Measurements from ENCODE around the gene CYB5R4. TPM values are rescaled to one million over a fixed set of nuclear protein-coding genes. Genes with fewer than 3 reads are reported as not detected.
A peak's percentile ranks its signal among the peaks of the same experiment; 100 is the strongest.

Gene CYB5R4
- total RNA-seq, 1 donor from 2014 or later: 14.6 TPM

DNA sequence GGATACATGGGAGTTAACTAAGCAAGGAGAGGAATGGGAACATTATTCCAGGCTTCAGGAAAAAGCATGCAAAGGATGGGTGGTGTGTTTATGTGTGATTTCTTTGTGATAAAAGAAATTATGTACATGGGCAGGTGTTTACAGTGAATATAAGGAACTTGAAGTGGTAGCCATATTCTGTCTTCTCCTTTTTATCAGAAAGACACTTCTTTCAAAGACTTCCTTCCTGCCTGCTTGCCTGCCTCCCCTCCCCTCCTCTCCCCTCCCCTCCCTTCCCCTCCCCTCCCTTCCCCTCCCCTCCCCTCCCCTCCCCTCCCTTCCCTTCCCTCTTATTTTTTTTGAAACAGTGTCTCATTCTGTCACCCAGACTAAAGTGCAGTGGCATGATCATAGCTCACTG, 14.4 kb downstream of the CYB5R4 start:
- TF ChIP-seq CTCF (conservative IDR thresholded peaks at IDR 0.05): no peak
- Mint-ChIP-seq H3K27ac (ENCODE audit: unreplicated experiment) (peak overlapping the region; percentile 15), H3K4me1 (peaks cover 25% of the 10 kb centered on the region), H3K9me3 (no peaks in the 10 kb centered on the region), H3K27me3 (ENCODE audit: low read depth) (no peaks in the 10 kb centered on the region), H3K4me3 (no peak overlapping the region), H3K36me3 (ENCODE audit: low read depth) (peaks cover 5% of the 10 kb centered on the region)
- DNase-seq (ENCODE audit: low read depth, low spot score): no peak

DNA sequence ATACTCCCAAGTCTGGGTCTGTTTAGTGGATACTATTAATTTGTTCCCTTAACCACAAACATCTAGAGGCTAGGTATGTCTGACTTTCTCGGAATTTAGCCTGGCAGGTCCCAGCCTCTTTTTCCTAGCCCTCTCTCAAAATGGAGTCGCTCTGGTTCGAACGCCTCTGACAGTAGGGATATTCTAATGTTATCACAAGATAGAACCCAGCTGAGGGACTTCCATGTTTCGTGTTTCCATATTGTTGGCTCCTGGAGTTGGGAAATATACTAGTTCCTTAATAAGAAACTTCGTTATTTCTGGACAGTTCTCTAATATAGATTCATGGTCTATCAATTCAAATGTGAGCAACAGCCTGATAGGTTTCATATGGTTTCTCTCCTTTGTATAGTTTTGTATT, 16.4 kb downstream of the CYB5R4 start:
- TF ChIP-seq CTCF (conservative IDR thresholded peaks at IDR 0.05): no peak
- Mint-ChIP-seq H3K4me3 (no peak overlapping the region), H3K27me3 (ENCODE audit: low read depth) (no peaks in the 10 kb centered on the region), H3K27ac (ENCODE audit: unreplicated experiment) (no peak overlapping the region), H3K9me3 (no peaks in the 10 kb centered on the region), H3K36me3 (ENCODE audit: low read depth) (peaks cover 2% of the 10 kb centered on the region), H3K4me1 (peaks cover 22% of the 10 kb centered on the region)
- DNase-seq (ENCODE audit: low read depth, low spot score): no peak

- H3K9me3 Mint-ChIP-seq: no peaks in the 10 kb centered on the region
- DNase-seq (ENCODE audit: low read depth, low spot score): no peak
- H3K27ac Mint-ChIP-seq (ENCODE audit: unreplicated experiment): no peak overlapping the region
- no peak for TF ChIP-seq CTCF (conservative IDR thresholded peaks at IDR 0.05)
- peaks cover 17% of the 10 kb centered on the region for H3K4me1 Mint-ChIP-seq
- H3K36me3 Mint-ChIP-seq (ENCODE audit: low read depth): no peaks in the 10 kb centered on the region
- H3K4me3 Mint-ChIP-seq: no peak overlapping the region
- no peaks in the 10 kb centered on the region for H3K27me3 Mint-ChIP-seq (ENCODE audit: low read depth)
Measured at GRCh38 chr6:83878902-83879644, 19.6 kb downstream of the CYB5R4 start.

DNA sequence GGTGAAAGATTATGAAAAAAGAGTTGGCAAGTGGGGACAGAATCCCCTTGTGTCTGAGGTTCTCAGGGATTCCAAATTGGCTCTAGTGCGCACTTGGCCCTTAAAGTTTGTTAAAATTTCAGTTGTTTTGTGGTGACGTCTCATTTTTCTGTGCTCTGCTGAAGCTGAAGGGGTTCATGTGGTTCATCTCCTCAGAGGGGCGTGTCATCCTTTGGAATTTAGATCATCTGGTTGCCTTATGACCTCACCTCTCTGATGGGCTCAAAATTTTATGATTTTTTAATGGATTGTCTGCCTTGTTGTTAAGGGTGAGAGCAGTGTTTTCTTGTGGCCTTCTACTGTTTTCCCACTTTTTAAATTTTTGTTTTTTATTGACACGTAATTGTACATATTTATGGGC, 20.3 kb downstream of the CYB5R4 start:
- no peaks in the 10 kb centered on the region for H3K9me3 Mint-ChIP-seq
- no peaks in the 10 kb centered on the region for H3K27me3 Mint-ChIP-seq (ENCODE audit: low read depth)
- no peak overlapping the region for H3K4me3 Mint-ChIP-seq
- no peak overlapping the region for H3K27ac Mint-ChIP-seq (ENCODE audit: unreplicated experiment)
- DNase-seq (ENCODE audit: low read depth, low spot score): no peak
- peaks cover 16% of the 10 kb centered on the region for H3K4me1 Mint-ChIP-seq
- H3K36me3 Mint-ChIP-seq (ENCODE audit: low read depth): no peaks in the 10 kb centered on the region
- no peak for TF ChIP-seq CTCF (conservative IDR thresholded peaks at IDR 0.05)

DNA sequence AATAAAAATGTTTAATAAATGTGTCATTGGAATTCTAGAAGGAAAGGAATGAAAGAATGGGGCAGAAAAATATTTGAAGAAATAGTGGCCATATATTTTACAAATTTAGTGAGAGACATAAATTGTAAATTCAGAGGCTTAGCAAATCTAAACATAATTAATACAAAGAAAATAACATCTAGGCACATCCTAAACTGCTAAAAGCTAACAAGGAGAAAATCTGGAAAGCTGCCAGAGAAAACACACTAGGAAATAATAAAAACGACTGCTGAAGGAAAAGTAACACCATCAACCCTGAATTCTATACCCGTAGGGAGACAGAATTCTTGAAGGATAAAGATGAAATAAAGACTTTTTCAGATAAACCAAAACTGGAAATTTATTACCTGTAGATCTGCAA, 23.8 kb downstream of the CYB5R4 start:
- Mint-ChIP-seq H3K9me3 (no peaks in the 10 kb centered on the region), H3K4me1 (peaks cover 3% of the 10 kb centered on the region), H3K27me3 (ENCODE audit: low read depth) (no peaks in the 10 kb centered on the region), H3K4me3 (no peak overlapping the region), H3K27ac (ENCODE audit: unreplicated experiment) (no peak overlapping the region), H3K36me3 (ENCODE audit: low read depth) (no peaks in the 10 kb centered on the region)
- no peak for TF ChIP-seq CTCF (conservative IDR thresholded peaks at IDR 0.05)
- no peak for DNase-seq (ENCODE audit: low read depth, low spot score)

Data from neural crest cell (in vitro differentiated cells).